Endodermal cell (in vitro differentiated cells): Measurements from ENCODE around the gene KCNE3. TPM values are rescaled to one million over a fixed set of nuclear protein-coding genes. Genes with fewer than 3 reads are reported as not detected.

ENCODE experiments used
- DNase-seq: peaks from one replicate; pipeline ENCODE4 v3.0.0-alpha.2; 2017
- H3K27ac ChIP-seq: 2 replicates; pipeline ENCODE4 v1.5.1; 2013; ENCODE audit warnings: mild to moderate bottlenecking, low read depth, low read length, moderate library complexity
- H3K27me3 ChIP-seq: 2 replicates; pipeline ENCODE4 v1.6.1; 2013; ENCODE audit warnings: mild to moderate bottlenecking, low read length, moderate library complexity; ENCODE audit not compliant: insufficient read depth, control insufficient read depth, poor library complexity, severe bottlenecking
- H3K36me3 ChIP-seq: 2 replicates; pipeline ENCODE4 v1.7.0; 2013; ENCODE audit warnings: mild to moderate bottlenecking, low read length, moderate library complexity; ENCODE audit not compliant: control insufficient read depth, insufficient read depth
- H3K4me1 ChIP-seq: one replicate; pipeline ENCODE4 v1.7.0; 2013; ENCODE audit warnings: low read length; ENCODE audit not compliant: control insufficient read depth, insufficient read depth
- H3K4me3 ChIP-seq: 2 replicates; pipeline ENCODE4 v1.5.1; 2013; ENCODE audit warnings: mild to moderate bottlenecking, low read length, moderate library complexity
- H3K9ac ChIP-seq: 2 replicates; pipeline ENCODE4 v1.6.1; 2013; ENCODE audit warnings: mild to moderate bottlenecking, low read length, moderate library complexity; ENCODE audit not compliant: poor library complexity, severe bottlenecking; ENCODE audit errors: extremely low read depth
- H3K9me3 ChIP-seq: 2 replicates; pipeline ENCODE4 v1.6.1; 2013; ENCODE audit warnings: mild to moderate bottlenecking, low read length, moderate library complexity; ENCODE audit not compliant: control insufficient read depth
- H3K27ac Mint-ChIP-seq: 2 replicates; pipeline ENCODE4 v1.8.0; 2020; ENCODE audit warnings: mixed read lengths
- H3K27me3 Mint-ChIP-seq: 2 replicates; pipeline ENCODE4 v1.8.0; 2021; ENCODE audit warnings: mild to moderate bottlenecking, mixed read lengths; ENCODE audit not compliant: insufficient read depth
- H3K36me3 Mint-ChIP-seq: 2 replicates; pipeline ENCODE4 v1.8.0; 2020; ENCODE audit warnings: low read depth, mixed read lengths
- H3K4me1 Mint-ChIP-seq: 2 replicates; pipeline ENCODE4 v1.8.0; 2020; ENCODE audit warnings: mixed read lengths
- H3K4me3 Mint-ChIP-seq: 2 replicates; pipeline ENCODE4 v1.8.0; 2020; ENCODE audit warnings: mild to moderate bottlenecking, moderate library complexity, mixed read lengths
- H3K9me3 Mint-ChIP-seq: 2 replicates; pipeline ENCODE4 v1.8.0; 2020; ENCODE audit warnings: mild to moderate bottlenecking, mixed read lengths
- CTCF ChIP-seq: fragments of 200-600 bp; sonication (generic); conservative IDR thresholded peaks from 2 replicates; pipeline ENCODE4 v1.5.0; 2021; ENCODE audit warnings: antibody characterized with exemption, mild to moderate bottlenecking
- WGBS, 2 experiments: methylation state at CpG; one replicate each; pipeline versions ENCODE4 v1.1.5 to v1.1.7; 2013; ENCODE audit warnings: missing lambda C conversion rate in 2 of 2, mixed read lengths in 1 of 2; ENCODE audit not compliant: insufficient coverage in 1 of 2, insufficient read length in 1 of 2; 5-methylcytosine and 5-hydroxymethylcytosine counted together
- total RNA-seq, 2 donors: library from RNA; stranded (reverse); fragmentation: NEBNext Ultra II Directional in 1 of 2; extraction: Animal tissue kit (Norgen Biotek cat#: 25700) in 1 of 2; gene quantifications; 2 replicates in 1 of 2; 3 replicates in 1 of 2; pipeline ENCODE4 v1.2.1, GENCODE V29; 2021

KCNE3 gene
- total RNA-seq, 2 donors from 2014 or later: 3.6 to 9.0 TPM

GRCh38 chr11:74480688-74481417 is 13.5 kb upstream of the KCNE3 start:
- H3K4me1 Mint-ChIP-seq: peaks cover 2% of the 10 kb centered on the region
- H3K4me3 Mint-ChIP-seq: no peak overlapping the region
- H3K27ac Mint-ChIP-seq: no peak overlapping the region
- H3K36me3 ChIP-seq: no peaks in the 10 kb centered on the region
- H3K36me3 Mint-ChIP-seq: no peaks in the 10 kb centered on the region
- no peaks in the 10 kb centered on the region for H3K9me3 Mint-ChIP-seq
- no peaks in the 10 kb centered on the region for H3K27me3 Mint-ChIP-seq
- no peak overlapping the region for H3K4me3 ChIP-seq
- no peak overlapping the region for H3K27ac ChIP-seq
- WGBS, 2 experiments: 86 to 96% methylated on average over 2 to 3 of the region's 3 CpGs
- no peaks in the 10 kb centered on the region for H3K4me1 ChIP-seq
- H3K9ac ChIP-seq: no peak overlapping the region
- no peaks in the 10 kb centered on the region for H3K27me3 ChIP-seq
- no peaks in the 10 kb centered on the region for H3K9me3 ChIP-seq
- no peak for DNase-seq
- no peak for TF ChIP-seq CTCF

GRCh38 chr11:74479732-74480123 is 12.4 kb upstream of the KCNE3 start:
- Histone ChIP-seq H3K27ac (no peak overlapping the region), H3K36me3 (no peaks in the 10 kb centered on the region), H3K9me3 (no peaks in the 10 kb centered on the region), H3K4me1 (no peaks in the 10 kb centered on the region), H3K9ac (no peak overlapping the region), H3K4me3 (no peak overlapping the region), H3K27me3 (no peaks in the 10 kb centered on the region)
- TF ChIP-seq CTCF: no peak
- no peak for DNase-seq
- 82 to 100% methylated on average over 1 of the region's 1 CpG for WGBS, 2 experiments
- H3K4me1 Mint-ChIP-seq: peaks cover 2% of the 10 kb centered on the region
- no peak overlapping the region for H3K27ac Mint-ChIP-seq
- no peak overlapping the region for H3K4me3 Mint-ChIP-seq
- H3K27me3 Mint-ChIP-seq: no peaks in the 10 kb centered on the region
- H3K36me3 Mint-ChIP-seq: no peaks in the 10 kb centered on the region
- no peaks in the 10 kb centered on the region for H3K9me3 Mint-ChIP-seq

GRCh38 chr11:74478877-74479731 is 11.8 kb upstream of the KCNE3 start:
- H3K4me3 ChIP-seq: no peak overlapping the region
- H3K9ac ChIP-seq: no peak overlapping the region
- no peaks in the 10 kb centered on the region for H3K4me1 ChIP-seq
- DNase-seq: no peak
- H3K36me3 ChIP-seq: no peaks in the 10 kb centered on the region
- 92 to 93% methylated on average over 10 of the region's 10 CpGs for WGBS, 2 experiments
- no peaks in the 10 kb centered on the region for H3K9me3 ChIP-seq
- no peak overlapping the region for H3K4me3 Mint-ChIP-seq
- H3K27me3 ChIP-seq: no peaks in the 10 kb centered on the region
- H3K27ac ChIP-seq: no peak overlapping the region
- H3K9me3 Mint-ChIP-seq: no peaks in the 10 kb centered on the region
- H3K27me3 Mint-ChIP-seq: no peaks in the 10 kb centered on the region
- H3K27ac Mint-ChIP-seq: no peak overlapping the region
- H3K36me3 Mint-ChIP-seq: no peaks in the 10 kb centered on the region
- TF ChIP-seq CTCF: no peak
- peaks cover 9% of the 10 kb centered on the region for H3K4me1 Mint-ChIP-seq
